ENCODE results near the gene PLIN3. TPM values are rescaled to one million over a fixed set of nuclear protein-coding genes. Genes with fewer than 3 reads are reported as not detected.
"Not testable (repeated sequence)": the region's sequence is repeated elsewhere in the genome, so short reads cannot be mapped to it uniquely, and the experiment has no call there.

The PLIN3 gene
- total RNA-seq, 4 donors from 2014 or later: 67.3 to 173 (median 147) TPM

DNA sequence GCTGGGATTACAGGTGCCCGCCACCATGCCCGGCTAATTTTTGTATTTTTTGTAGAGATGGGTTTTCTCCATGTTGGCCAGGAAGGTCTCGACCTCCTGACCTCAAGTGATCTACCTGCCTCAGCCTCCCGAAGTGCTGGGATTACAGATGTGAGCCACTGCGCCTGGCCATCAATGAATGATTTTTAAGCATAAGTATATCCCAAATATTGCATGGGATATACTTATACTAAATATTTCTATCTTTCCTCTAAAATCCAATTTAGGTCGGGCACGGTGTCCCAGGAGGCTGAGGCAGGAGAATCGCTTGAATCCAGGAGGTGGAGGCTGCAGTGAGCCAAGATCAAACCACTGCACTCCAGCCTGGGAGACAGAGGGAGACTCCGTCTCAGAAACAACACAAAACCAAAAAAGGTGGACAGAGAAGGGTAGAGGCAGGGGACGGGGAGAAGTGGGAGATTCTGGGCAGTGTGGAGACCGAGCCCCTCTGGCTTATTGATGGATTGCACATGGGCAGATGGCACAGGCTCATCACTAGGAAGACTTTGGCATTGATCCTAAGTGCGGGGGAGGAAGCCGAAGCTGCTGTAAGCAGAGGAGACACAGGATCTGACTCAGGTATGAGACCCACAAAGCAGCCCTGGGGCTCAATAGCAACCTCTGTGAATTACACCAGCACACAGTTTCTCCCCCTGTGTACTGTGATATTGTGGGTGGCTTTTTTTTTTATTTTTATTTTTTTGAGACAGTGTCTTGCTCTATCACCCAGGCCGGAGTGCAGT, 21.8 kb upstream of the PLIN3 start:
- no peak for DNase-seq

DNA sequence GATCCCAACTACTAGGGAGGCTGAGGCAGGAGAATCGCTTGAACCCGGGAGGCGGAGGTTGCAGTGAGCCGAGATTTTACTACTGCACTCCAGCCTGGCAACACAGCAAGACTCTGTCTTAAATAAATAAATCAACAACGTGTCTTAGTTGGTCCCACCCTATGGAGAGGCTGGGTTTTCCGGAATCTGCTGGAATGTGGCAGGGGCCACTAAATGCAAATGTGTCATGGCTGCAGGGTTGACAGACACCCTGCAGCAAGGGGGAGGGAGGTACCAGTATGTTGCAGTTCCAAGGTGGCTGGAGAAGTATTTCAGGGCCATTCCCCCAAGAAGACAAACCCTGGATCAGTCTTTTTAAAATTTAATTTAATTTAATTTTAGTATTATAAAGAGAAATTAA, 20.3 kb upstream of the PLIN3 start:
- intact Hi-C loops (cut with DNase I); H3K9me3 ChIP-seq; H3K4me3 ChIP-seq; DNase-seq; H3K36me3 ChIP-seq; H3K27ac ChIP-seq; H3K4me1 ChIP-seq: not testable (repeated sequence)
- 60% methylated on average over 2 of the region's 6 CpGs; no CpG with 5 or more reads in 1 of the 2 donors for WGBS, 2 donors
- H3K27me3 ChIP-seq: peaks cover 0 to 17% (median 0%) of the 10 kb centered on the region in 4 donors

More for the DNA sequence above, 21.8 kb upstream of the PLIN3 start:
- Histone ChIP-seq H3K27me3 (peaks cover 0 to 17% (median 0%) of the 10 kb centered on the region in 4 donors), H3K4me1 (no peaks in the 10 kb centered on the region), H3K36me3 (no peaks in the 10 kb centered on the region), H3K9me3 (no peaks in the 10 kb centered on the region), H3K4me3 (no peak overlapping the region), H3K27ac (no peak overlapping the region)
- intact Hi-C loops (cut with DNase I): no loop called here
- TF ChIP-seq, protein P1, sequence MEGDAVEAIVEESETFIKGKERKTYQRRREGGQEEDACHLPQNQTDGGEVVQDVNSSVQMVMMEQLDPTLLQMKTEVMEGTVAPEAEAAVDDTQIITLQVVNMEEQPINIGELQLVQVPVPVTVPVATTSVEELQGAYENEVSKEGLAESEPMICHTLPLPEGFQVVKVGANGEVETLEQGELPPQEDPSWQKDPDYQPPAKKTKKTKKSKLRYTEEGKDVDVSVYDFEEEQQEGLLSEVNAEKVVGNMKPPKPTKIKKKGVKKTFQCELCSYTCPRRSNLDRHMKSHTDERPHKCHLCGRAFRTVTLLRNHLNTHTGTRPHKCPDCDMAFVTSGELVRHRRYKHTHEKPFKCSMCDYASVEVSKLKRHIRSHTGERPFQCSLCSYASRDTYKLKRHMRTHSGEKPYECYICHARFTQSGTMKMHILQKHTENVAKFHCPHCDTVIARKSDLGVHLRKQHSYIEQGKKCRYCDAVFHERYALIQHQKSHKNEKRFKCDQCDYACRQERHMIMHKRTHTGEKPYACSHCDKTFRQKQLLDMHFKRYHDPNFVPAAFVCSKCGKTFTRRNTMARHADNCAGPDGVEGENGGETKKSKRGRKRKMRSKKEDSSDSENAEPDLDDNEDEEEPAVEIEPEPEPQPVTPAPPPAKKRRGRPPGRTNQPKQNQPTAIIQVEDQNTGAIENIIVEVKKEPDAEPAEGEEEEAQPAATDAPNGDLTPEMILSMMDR (IDR thresholded peaks at IDR 0.05): no peak
- TF ChIP-seq POLR2A (IDR thresholded peaks at IDR 0.05): no peak
- WGBS, 2 donors: 75 to 79% methylated on average over 11 to 14 of the region's 14 CpGs

DNA sequence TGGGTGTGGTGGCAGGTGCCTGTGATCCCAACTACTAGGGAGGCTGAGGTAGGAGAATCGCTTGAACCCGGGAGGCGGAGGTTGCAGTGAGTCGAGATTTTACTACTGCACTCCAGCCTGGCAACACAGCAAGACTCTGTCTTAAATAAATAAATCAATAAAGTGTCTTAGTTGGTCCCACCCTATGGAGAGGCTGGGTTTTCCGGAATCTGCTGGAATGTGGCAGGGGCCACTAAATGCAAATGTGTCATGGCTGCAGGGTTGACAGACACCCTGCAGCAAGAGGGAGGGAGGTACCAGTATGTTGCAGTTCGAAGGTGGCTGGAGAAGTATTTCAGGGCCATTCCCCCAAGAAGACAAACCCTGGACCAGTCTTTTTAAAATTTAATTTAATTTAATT, 17.5 kb upstream of the PLIN3 start:
- H3K9me3 ChIP-seq; H3K4me1 ChIP-seq; H3K36me3 ChIP-seq; H3K27me3 ChIP-seq; H3K4me3 ChIP-seq; intact Hi-C loops (cut with DNase I); H3K27ac ChIP-seq; DNase-seq: not testable (repeated sequence)
- WGBS, 2 donors: 65 to 81% methylated on average over 2 to 5 of the region's 6 CpGs

DNA sequence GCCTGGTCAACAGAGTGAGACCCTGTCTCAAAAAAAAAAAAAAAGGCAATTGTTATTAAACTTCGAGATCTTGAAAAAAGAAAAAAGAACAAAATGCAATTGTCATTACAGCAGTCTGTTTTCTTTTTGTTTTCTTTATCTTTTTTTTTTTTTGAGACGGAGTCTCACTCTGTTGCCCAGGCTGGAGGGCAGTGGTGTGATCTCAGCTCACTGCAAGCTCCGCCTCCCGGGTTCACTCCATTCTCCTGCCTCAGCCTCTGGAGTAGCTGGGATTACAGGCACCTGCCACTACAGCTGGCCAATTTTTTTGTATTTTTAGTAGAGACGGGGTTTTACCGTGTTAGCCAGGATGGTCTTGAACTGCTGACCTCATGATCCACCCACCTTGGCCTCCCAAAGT, 15.4 kb upstream of the PLIN3 start:
- H3K4me1 ChIP-seq; H3K36me3 ChIP-seq; DNase-seq; H3K27me3 ChIP-seq; H3K9me3 ChIP-seq; H3K27ac ChIP-seq; intact Hi-C loops (cut with DNase I); H3K4me3 ChIP-seq: not testable (repeated sequence)
- WGBS, 2 donors: 69 to 73% methylated on average over 6 of the region's 6 CpGs

DNA sequence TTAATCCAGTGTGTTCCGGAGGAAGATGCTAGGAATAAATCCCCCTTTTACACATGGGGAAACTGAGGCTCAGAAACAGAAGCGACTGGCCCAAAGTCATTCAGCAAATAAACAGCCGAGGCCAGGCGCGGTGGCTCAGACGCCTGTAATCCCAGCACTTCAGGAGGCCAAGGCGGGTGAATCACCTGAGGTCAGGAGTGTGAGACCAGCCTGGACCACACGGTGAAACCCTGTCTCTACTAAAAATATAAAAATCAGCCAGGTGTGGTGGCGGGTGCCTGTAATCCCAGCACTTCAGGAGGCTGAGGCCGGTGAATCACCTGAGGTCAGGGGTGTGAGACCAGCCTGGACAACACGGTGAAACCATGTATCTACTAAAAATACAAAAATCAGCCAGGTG, 11.6 kb upstream of the PLIN3 start:
- Histone ChIP-seq H3K4me3 (no peak overlapping the region), H3K4me1 (peaks cover 0 to 15% (median 0%) of the 10 kb centered on the region in 3 donors), H3K36me3 (no peaks in the 10 kb centered on the region), H3K27ac (no peak overlapping the region), H3K9me3 (no peaks in the 10 kb centered on the region), H3K27me3 (peaks cover 0 to 13% (median 0%) of the 10 kb centered on the region in 4 donors)
- DNase-seq: no peak
- WGBS, 2 donors: 86 to 100% methylated on average over 2 to 11 of the region's 11 CpGs
- TF ChIP-seq POLR2A (IDR thresholded peaks at IDR 0.05): no peak
- TF ChIP-seq, protein P1 (IDR thresholded peaks at IDR 0.05): no peak
- intact Hi-C loops (cut with DNase I): loop anchor here (5.0 to 10.0 kb wide), 2 partner anchors 33 to 146 kb away; no protein-coding TSS in a partner anchor

DNA sequence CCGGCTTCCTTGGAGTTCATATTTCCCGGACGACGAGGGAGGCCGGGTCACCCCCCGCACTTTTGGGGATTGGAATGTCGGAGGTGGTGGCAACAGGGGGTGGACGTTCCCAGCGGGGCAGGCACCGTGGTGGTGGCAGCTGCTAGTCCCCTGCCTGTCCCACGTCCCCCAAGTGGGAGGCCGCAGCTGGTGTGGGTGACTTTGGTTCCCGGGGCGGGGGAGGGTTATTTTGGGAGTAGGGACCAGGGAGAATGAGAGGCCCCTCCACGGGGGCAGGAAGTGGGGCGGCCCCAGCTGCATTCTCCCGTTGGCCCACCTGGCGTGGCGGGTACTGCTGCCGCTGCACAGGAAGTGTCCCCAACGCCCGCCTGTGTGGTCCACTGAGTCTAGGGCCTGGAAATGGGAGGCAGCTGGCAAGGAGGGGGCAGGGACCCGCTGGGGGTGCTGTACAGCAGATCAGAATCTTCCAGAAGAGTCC, 11.1 kb upstream of the PLIN3 start:
- intact Hi-C loops (cut with DNase I): loop anchor here (5.0 to 10.0 kb wide), 2 partner anchors 34 to 146 kb away; no protein-coding TSS in a partner anchor
- no peak for DNase-seq
- 25 to 50% methylated on average over 3 to 4 of the region's 23 CpGs for WGBS, 2 donors

More for the DNA sequence above, 11.1 kb upstream of the PLIN3 start:
- H3K4me1 ChIP-seq: peaks cover 0 to 15% (median 0%) of the 10 kb centered on the region in 3 donors
- no peak overlapping the region for H3K4me3 ChIP-seq
- TF ChIP-seq, protein P1 (IDR thresholded peaks at IDR 0.05): no peak
- no peak for TF ChIP-seq POLR2A (IDR thresholded peaks at IDR 0.05)
- H3K36me3 ChIP-seq: no peaks in the 10 kb centered on the region
- H3K27me3 ChIP-seq: peaks cover 0 to 13% (median 0%) of the 10 kb centered on the region in 4 donors
- H3K9me3 ChIP-seq: no peaks in the 10 kb centered on the region
- H3K27ac ChIP-seq: peak overlapping the region in 1 of 4 donors; percentile 18

Measured in esophagus squamous epithelium (tissue), 5 donors.